ENCODE measurements around the gene YY1. TPM values are rescaled to one million over a fixed set of nuclear protein-coding genes. Genes with fewer than 3 reads are reported as not detected.

Gene YY1
- total RNA-seq, 1 experiment from 2014 or later: 56.5 TPM

GRCh38 chr14:100317389-100317788, 78.4 kb downstream of the YY1 start:
- DNase-seq (ENCODE audit: low read depth, low spot score): no peak
- in situ Hi-C loops (cut with HindIII; ENCODE audit: low pct_unique_long_range_greater_than_20kb, low sequenced_read_pairs): no loop called here

- in situ Hi-C loops (cut with HindIII; ENCODE audit: low pct_unique_long_range_greater_than_20kb, low sequenced_read_pairs): no loop called here
- DNase-seq (ENCODE audit: low read depth, low spot score): peak; percentile 58
Measured at GRCh38 chr14:100317912-100318808, 79.2 kb downstream of the YY1 start.

GRCh38 chr14:100320157-100320856, 81.4 kb downstream of the YY1 start:
- no peak for DNase-seq (ENCODE audit: low read depth, low spot score)
- in situ Hi-C loops (cut with HindIII; ENCODE audit: low pct_unique_long_range_greater_than_20kb, low sequenced_read_pairs): no loop called here

- DNase-seq (ENCODE audit: low read depth, low spot score): no peak
- in situ Hi-C loops (cut with HindIII; ENCODE audit: low pct_unique_long_range_greater_than_20kb, low sequenced_read_pairs): no loop called here
Measured at GRCh38 chr14:100321473-100322137, 82.7 kb downstream of the YY1 start.

GRCh38 chr14:100322138-100322957, 83.4 kb downstream of the YY1 start:
- DNase-seq (ENCODE audit: low read depth, low spot score): no peak
- in situ Hi-C loops (cut with HindIII; ENCODE audit: low pct_unique_long_range_greater_than_20kb, low sequenced_read_pairs): no loop called here

- DNase-seq (ENCODE audit: low read depth, low spot score): no peak
- in situ Hi-C loops (cut with HindIII; ENCODE audit: low pct_unique_long_range_greater_than_20kb, low sequenced_read_pairs): no loop called here
Measured at GRCh38 chr14:100323121-100323941, 84.4 kb downstream of the YY1 start, which contains the start of gene SLC25A47. TSS of gene SLC25A47 (plus strand) at chr14:100323339. CDS start at chr14:100323415, 76 bp downstream.

GRCh38 chr14:100323942-100324307, 85.0 kb downstream of the YY1 start:
- no peak for DNase-seq (ENCODE audit: low read depth, low spot score)
- in situ Hi-C loops (cut with HindIII; ENCODE audit: low pct_unique_long_range_greater_than_20kb, low sequenced_read_pairs): no loop called here

- DNase-seq (ENCODE audit: low read depth, low spot score): no peak
- in situ Hi-C loops (cut with HindIII; ENCODE audit: low pct_unique_long_range_greater_than_20kb, low sequenced_read_pairs): no loop called here
Measured at GRCh38 chr14:100325231-100325632, 86.3 kb downstream of the YY1 start.

GRCh38 chr14:100325958-100326357, 87.0 kb downstream of the YY1 start:
- DNase-seq (ENCODE audit: low read depth, low spot score): no peak
- in situ Hi-C loops (cut with HindIII; ENCODE audit: low pct_unique_long_range_greater_than_20kb, low sequenced_read_pairs): no loop called here

- in situ Hi-C loops (cut with HindIII; ENCODE audit: low pct_unique_long_range_greater_than_20kb, low sequenced_read_pairs): no loop called here
- no peak for DNase-seq (ENCODE audit: low read depth, low spot score)
Measured at GRCh38 chr14:100327128-100327527, 88.2 kb downstream of the YY1 start.

- in situ Hi-C loops (cut with HindIII; ENCODE audit: low pct_unique_long_range_greater_than_20kb, low sequenced_read_pairs): no loop called here
- no peak for DNase-seq (ENCODE audit: low read depth, low spot score)
Measured at GRCh38 chr14:100328495-100329163, 89.7 kb downstream of the YY1 start.

- no peak for DNase-seq (ENCODE audit: low read depth, low spot score)
- in situ Hi-C loops (cut with HindIII; ENCODE audit: low pct_unique_long_range_greater_than_20kb, low sequenced_read_pairs): no loop called here
Measured at GRCh38 chr14:100329233-100330006, 90.5 kb downstream of the YY1 start.

GRCh38 chr14:100330007-100330344, 91.0 kb downstream of the YY1 start:
- DNase-seq (ENCODE audit: low read depth, low spot score): no peak
- in situ Hi-C loops (cut with HindIII; ENCODE audit: low pct_unique_long_range_greater_than_20kb, low sequenced_read_pairs): no loop called here

- in situ Hi-C loops (cut with HindIII; ENCODE audit: low pct_unique_long_range_greater_than_20kb, low sequenced_read_pairs): no loop called here
- DNase-seq (ENCODE audit: low read depth, low spot score): no peak
Measured at GRCh38 chr14:100330388-100330931, 91.5 kb downstream of the YY1 start.

GRCh38 chr14:100332071-100332639, 93.2 kb downstream of the YY1 start:
- DNase-seq (ENCODE audit: low read depth, low spot score): no peak
- in situ Hi-C loops (cut with HindIII; ENCODE audit: low pct_unique_long_range_greater_than_20kb, low sequenced_read_pairs): no loop called here
